ENCODE measurements around the gene NTM.

DNA sequence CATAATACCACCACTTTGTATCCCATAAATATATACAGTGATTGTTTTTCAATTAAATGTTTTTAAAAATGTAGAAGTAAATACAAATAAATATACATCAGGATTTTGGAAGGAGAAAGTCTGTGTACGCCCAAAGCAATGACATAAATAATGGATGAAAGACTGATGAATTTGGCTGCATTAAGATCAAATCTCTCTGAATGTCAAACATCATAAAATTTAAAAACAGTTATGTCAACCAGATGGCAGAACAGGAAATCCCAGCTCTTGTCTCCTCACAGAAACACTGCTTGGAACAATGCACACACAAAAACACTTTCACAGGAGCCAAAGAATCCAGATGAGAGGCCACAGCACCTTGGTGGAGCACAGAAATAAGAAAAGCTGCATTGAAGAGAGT is 332.9 kb downstream of the NTM start:
- no peak for TF ChIP-seq POLR2A (IDR thresholded peaks at IDR 0.05)
- TF ChIP-seq, protein P1, sequence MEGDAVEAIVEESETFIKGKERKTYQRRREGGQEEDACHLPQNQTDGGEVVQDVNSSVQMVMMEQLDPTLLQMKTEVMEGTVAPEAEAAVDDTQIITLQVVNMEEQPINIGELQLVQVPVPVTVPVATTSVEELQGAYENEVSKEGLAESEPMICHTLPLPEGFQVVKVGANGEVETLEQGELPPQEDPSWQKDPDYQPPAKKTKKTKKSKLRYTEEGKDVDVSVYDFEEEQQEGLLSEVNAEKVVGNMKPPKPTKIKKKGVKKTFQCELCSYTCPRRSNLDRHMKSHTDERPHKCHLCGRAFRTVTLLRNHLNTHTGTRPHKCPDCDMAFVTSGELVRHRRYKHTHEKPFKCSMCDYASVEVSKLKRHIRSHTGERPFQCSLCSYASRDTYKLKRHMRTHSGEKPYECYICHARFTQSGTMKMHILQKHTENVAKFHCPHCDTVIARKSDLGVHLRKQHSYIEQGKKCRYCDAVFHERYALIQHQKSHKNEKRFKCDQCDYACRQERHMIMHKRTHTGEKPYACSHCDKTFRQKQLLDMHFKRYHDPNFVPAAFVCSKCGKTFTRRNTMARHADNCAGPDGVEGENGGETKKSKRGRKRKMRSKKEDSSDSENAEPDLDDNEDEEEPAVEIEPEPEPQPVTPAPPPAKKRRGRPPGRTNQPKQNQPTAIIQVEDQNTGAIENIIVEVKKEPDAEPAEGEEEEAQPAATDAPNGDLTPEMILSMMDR (IDR thresholded peaks at IDR 0.05): no peak

All from esophagus squamous epithelium (tissue), 4 donors.